SK-N-SH (cell line): ENCODE data around the gene MAPKAP1. TPM values are rescaled to one million over a fixed set of nuclear protein-coding genes. Genes with fewer than 3 reads are reported as not detected.

Experiments used
- CTCF ChIA-PET: fragments of 300-600, 350-600 bp; formaldehyde crosslinking; extraction: SDS; loops from one replicate; lab custom pipeline; 2021; lab: Yijun Ruan, JAX
- POLR2A ChIA-PET: fragments of 350-600 bp; sonication (Branson Sonifier 250); formaldehyde crosslinking; extraction: SDS; loops from one replicate; lab custom pipeline; 2020; ENCODE audit warnings: antibody characterized with exemption, inconsistent platforms; lab: Yijun Ruan, JAX
- DNase-seq: peaks from one replicate; pipeline ENCODE4 v3.0.0; 2012
- H2AFZ ChIP-seq: fragments of 200-600 bp; sonication (generic); 2 replicates; pipeline ENCODE4 v1.8.1; 2016; ENCODE audit warnings: antibody characterized with exemption, mild to moderate bottlenecking, low read depth
- H3F3A ChIP-seq: fragments of 200-600 bp; sonication (generic); replicated peaks from 2 replicates; pipeline ENCODE3; 2016; ENCODE audit warnings: antibody characterized with exemption, mild to moderate bottlenecking; ENCODE audit not compliant: insufficient read depth
- H3K27ac ChIP-seq, 2 experiments: fragments of 200-500 bp in 1 of 2; fragments of 200-600 bp in 1 of 2; sonication (Bioruptor generic) in 1 of 2; sonication (generic), shearing (Covaris generic) in 1 of 2; 2 replicates each; pipeline versions ENCODE4 v1.5.1 to v1.6.1; 2014 to 2016; ENCODE audit warnings: low read depth in 2 of 2, inconsistent platforms in 1 of 2, low read length in 1 of 2, mild to moderate bottlenecking in 1 of 2, mixed read lengths in 1 of 2
- H3K27me3 ChIP-seq: fragments of 200-600 bp; sonication (generic), shearing (Covaris generic); 2 replicates; pipeline ENCODE4 v1.6.1; 2016; ENCODE audit warnings: mixed run types; ENCODE audit not compliant: insufficient read depth
- H3K36me3 ChIP-seq, 2 experiments: fragments of 200-500 bp in 1 of 2; fragments of 200-600 bp in 1 of 2; sonication (Bioruptor generic) in 1 of 2; sonication (generic) in 1 of 2; replicated peaks in 1 of 2; 2 replicates each; pipeline versions ENCODE3 to v1.5.1; 2014 to 2016; ENCODE audit warnings: low read length in 1 of 2, mild to moderate bottlenecking in 1 of 2; ENCODE audit not compliant: insufficient read depth in 2 of 2, control insufficient read depth in 1 of 2
- H3K4me1 ChIP-seq, 2 experiments: fragments of 200-500 bp in 1 of 2; fragments of 200-600 bp in 1 of 2; sonication (Bioruptor generic) in 1 of 2; sonication (generic), shearing (Covaris generic) in 1 of 2; 2 replicates each; pipeline versions ENCODE4 v1.5.1 to v1.6.1; 2014 to 2016; ENCODE audit warnings: low read depth in 1 of 2, low read length in 1 of 2, mixed run types in 1 of 2; ENCODE audit not compliant: insufficient read depth in 2 of 2, control insufficient read depth in 1 of 2
- H3K4me2 ChIP-seq: fragments of 200-600 bp; sonication (generic), shearing (Covaris generic); 2 replicates; pipeline ENCODE4 v1.6.1; 2017; ENCODE audit warnings: mixed run types
- H3K4me3 ChIP-seq, 2 experiments: fragments of 200-500 bp in 1 of 2; fragments of 200-600 bp in 1 of 2; sonication (Bioruptor generic) in 1 of 2; sonication (generic), shearing (Covaris generic) in 1 of 2; 2 replicates each; pipeline versions ENCODE4 v1.5.1 to v1.8.1; 2014 to 2016; ENCODE audit warnings: low read depth in 2 of 2, inconsistent platforms in 1 of 2, low read length in 1 of 2, mild to moderate bottlenecking in 1 of 2, mixed read lengths in 1 of 2, moderate library complexity in 1 of 2
- H3K79me2 ChIP-seq: fragments of 200-600 bp; sonication (generic); 2 replicates; pipeline ENCODE4 v1.8.1; 2017; ENCODE audit warnings: mild to moderate bottlenecking; ENCODE audit not compliant: insufficient read depth
- H3K9ac ChIP-seq: fragments of 200-600 bp; sonication (generic); 2 replicates; pipeline ENCODE4 v1.6.1; 2017; ENCODE audit warnings: mixed run types
- H3K9me2 ChIP-seq: fragments of 200-600 bp; sonication (generic); 2 replicates; pipeline ENCODE4 v1.6.1; 2017; ENCODE audit warnings: mixed run types
- H3K9me3 ChIP-seq: fragments of 200-600 bp; sonication (generic); 2 replicates; pipeline ENCODE4 v1.6.1; 2017; ENCODE audit warnings: mixed run types, mild to moderate bottlenecking, moderate library complexity
- H4K20me1 ChIP-seq: fragments of 200-600 bp; sonication (generic); 2 replicates; pipeline ENCODE4 v1.6.1; 2017; ENCODE audit warnings: mild to moderate bottlenecking, mixed run types; ENCODE audit not compliant: insufficient read depth
- ELF1 ChIP-seq: IDR thresholded peaks from 2 replicates; pipeline ENCODE4 v1.4.0; 2012
- EP300 ChIP-seq, 2 experiments: IDR thresholded peaks; 2 replicates each; pipeline versions ENCODE4 v1.4.0 to v1.6.1; 2012; ENCODE audit warnings: borderline replicate concordance in 1 of 2, low read depth in 1 of 2, low read length in 1 of 2
- FOSL2 ChIP-seq: IDR thresholded peaks from 2 replicates; pipeline ENCODE4 v1.4.0; 2012; ENCODE audit warnings: low read depth, mild to moderate bottlenecking, moderate library complexity, borderline replicate concordance
- FOXM1 ChIP-seq: IDR thresholded peaks from 2 replicates; pipeline ENCODE4 v1.4.0; 2012; ENCODE audit warnings: low read depth, mild to moderate bottlenecking
- GABPA ChIP-seq: IDR thresholded peaks from 2 replicates; pipeline ENCODE4 v1.4.0; 2012; ENCODE audit warnings: low read depth, mild to moderate bottlenecking
- GATA2 ChIP-seq: sonication (generic); formaldehyde crosslinking; IDR thresholded peaks from 2 replicates; pipeline ENCODE4 v1.5.0; 2020; ENCODE audit warnings: mild to moderate bottlenecking, missing genetic modification reagents
- JUND ChIP-seq: IDR thresholded peaks from 2 replicates; pipeline ENCODE4 v1.4.0; 2012
- MEF2A ChIP-seq: IDR thresholded peaks from 2 replicates; pipeline ENCODE4 v1.4.0; 2012; ENCODE audit warnings: low read depth, borderline replicate concordance
- MXI1 ChIP-seq: IDR thresholded peaks from 2 replicates; pipeline ENCODE4 v1.6.1; 2012; ENCODE audit warnings: mild to moderate bottlenecking, low read depth, low read length, improper control_type of control experiment
- NFIC ChIP-seq: IDR thresholded peaks from 2 replicates; pipeline ENCODE4 v1.4.0; 2012; ENCODE audit warnings: borderline replicate concordance
- PBX3 ChIP-seq: IDR thresholded peaks from 2 replicates; pipeline ENCODE4; 2012
- POLR2AphosphoS5 ChIP-seq: IDR thresholded peaks from 2 replicates; pipeline ENCODE4 v1.6.1; 2012; ENCODE audit warnings: low read depth, low read length
- RFX5 ChIP-seq: IDR thresholded peaks from 2 replicates; pipeline ENCODE4 v1.6.1; 2012; ENCODE audit warnings: mild to moderate bottlenecking, improper control_type of control experiment, low read length
- SIN3A ChIP-seq: IDR thresholded peaks from 2 replicates; pipeline ENCODE4 v1.6.1; 2012; ENCODE audit warnings: low read depth, mild to moderate bottlenecking, low read length, moderate library complexity, borderline replicate concordance
- TAF1 ChIP-seq: IDR thresholded peaks from 2 replicates; pipeline ENCODE4 v1.6.1; 2012; ENCODE audit warnings: low read depth, mild to moderate bottlenecking, low read length, moderate library complexity, borderline replicate concordance
- TCF12 ChIP-seq: IDR thresholded peaks from 2 replicates; pipeline ENCODE4 v1.4.0; 2012
- TEAD4 ChIP-seq: IDR thresholded peaks from 2 replicates; pipeline ENCODE4 v1.4.0; 2012; ENCODE audit warnings: mild to moderate bottlenecking, borderline replicate concordance; ENCODE audit not compliant: insufficient read depth
- YY1 ChIP-seq: IDR thresholded peaks from 2 replicates; pipeline ENCODE4 v1.4.0; 2012; ENCODE audit warnings: low read depth, mild to moderate bottlenecking
- WGBS: methylation state at CpG from one replicate; pipeline ENCODE4 v1.1.6; 2017; ENCODE audit warnings: low lambda C conversion rate; 5-methylcytosine and 5-hydroxymethylcytosine counted together
- polyA plus RNA-seq, 3 experiments: library from polyadenylated mRNA; depleted of rRNA; stranded (reverse); fragments of >200 nt; gene quantifications; 2 replicates each; pipeline ENCODE4 v1.2.3, GENCODE V29; 2012
- TF ChIP-seq, protein P1 (sequence below): fragments of 200-600 bp; sonication (generic); IDR thresholded peaks from 2 replicates; pipeline ENCODE4 v1.6.1; 2017; ENCODE audit warnings: antibody characterized with exemption, mild to moderate bottlenecking, moderate library complexity
- TF ChIP-seq, protein P2 (sequence below): IDR thresholded peaks from 2 replicates; pipeline ENCODE4 v1.4.0; 2012; ENCODE audit warnings: low read depth
- TF ChIP-seq, protein P3 (sequence below): IDR thresholded peaks from 2 replicates; pipeline ENCODE4 v1.4.0; 2012; ENCODE audit warnings: low read depth, borderline replicate concordance
- TF ChIP-seq, protein P4 (sequence below): fragments of 150-350 bp; IDR thresholded peaks from 2 replicates; pipeline ENCODE4 v1.6.1; 2017; ENCODE audit warnings: antibody characterized with exemption, low read length, low read depth, borderline replicate concordance

MAPKAP1 gene
- polyA plus RNA-seq, 1 of the 3 experiments (the other 2 are of a cell fraction) = 117 TPM

GRCh38 chr9:125617087-125617486, 89.9 kb downstream of the MAPKAP1 start (continued):
- TF ChIP-seq YY1 (no peak), RFX5 (no peak), NFIC (no peak), TEAD4 (no peak), JUND (no peak), GATA2 (CRISPR knock-in tag) (no peak), ELF1 (no peak), FOXM1 (no peak)
- TF ChIP-seq, protein P1, sequence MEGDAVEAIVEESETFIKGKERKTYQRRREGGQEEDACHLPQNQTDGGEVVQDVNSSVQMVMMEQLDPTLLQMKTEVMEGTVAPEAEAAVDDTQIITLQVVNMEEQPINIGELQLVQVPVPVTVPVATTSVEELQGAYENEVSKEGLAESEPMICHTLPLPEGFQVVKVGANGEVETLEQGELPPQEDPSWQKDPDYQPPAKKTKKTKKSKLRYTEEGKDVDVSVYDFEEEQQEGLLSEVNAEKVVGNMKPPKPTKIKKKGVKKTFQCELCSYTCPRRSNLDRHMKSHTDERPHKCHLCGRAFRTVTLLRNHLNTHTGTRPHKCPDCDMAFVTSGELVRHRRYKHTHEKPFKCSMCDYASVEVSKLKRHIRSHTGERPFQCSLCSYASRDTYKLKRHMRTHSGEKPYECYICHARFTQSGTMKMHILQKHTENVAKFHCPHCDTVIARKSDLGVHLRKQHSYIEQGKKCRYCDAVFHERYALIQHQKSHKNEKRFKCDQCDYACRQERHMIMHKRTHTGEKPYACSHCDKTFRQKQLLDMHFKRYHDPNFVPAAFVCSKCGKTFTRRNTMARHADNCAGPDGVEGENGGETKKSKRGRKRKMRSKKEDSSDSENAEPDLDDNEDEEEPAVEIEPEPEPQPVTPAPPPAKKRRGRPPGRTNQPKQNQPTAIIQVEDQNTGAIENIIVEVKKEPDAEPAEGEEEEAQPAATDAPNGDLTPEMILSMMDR = no peak
- TF ChIP-seq, protein P2, sequence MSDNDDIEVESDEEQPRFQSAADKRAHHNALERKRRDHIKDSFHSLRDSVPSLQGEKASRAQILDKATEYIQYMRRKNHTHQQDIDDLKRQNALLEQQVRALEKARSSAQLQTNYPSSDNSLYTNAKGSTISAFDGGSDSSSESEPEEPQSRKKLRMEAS = no peak
- TF ChIP-seq, all 33 proteins: peak for 0

DNA sequence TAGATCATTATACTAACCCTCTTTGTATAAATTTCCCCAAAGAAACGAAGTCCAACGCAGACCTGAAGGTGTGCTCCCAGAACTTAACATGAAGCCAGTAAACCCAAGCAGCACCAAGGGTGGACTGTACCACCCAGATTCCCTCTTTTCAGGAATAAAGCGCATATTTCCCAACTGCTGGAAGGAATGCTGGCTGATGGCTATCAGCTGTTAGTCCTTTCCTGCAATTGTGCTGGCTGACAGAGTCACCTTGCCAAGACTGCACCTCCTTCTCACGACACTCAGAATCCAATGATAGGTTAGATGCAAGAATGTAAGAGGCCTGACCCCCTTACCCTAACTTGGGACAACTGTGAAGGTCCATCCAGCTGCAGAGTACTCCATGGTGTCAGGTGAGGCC, 93.9 kb downstream of the MAPKAP1 start:
- no peak overlapping the region for H2AFZ ChIP-seq
- H3K79me2 ChIP-seq = peaks cover 93% of the 10 kb centered on the region
- no peak overlapping the region for H3K4me3 ChIP-seq
- H3K9me3 ChIP-seq = 0 out of 2 replicates have a peak, but pooled peaks cover 8% of the 10 kb centered on the region
- POLR2A ChIA-PET = no interaction called here
- H3K4me1 ChIP-seq = peaks cover 0 to 4% of the 10 kb centered on the region in 2 experiments; a peak in 2 of 4 replicates
- CTCF ChIA-PET = no interaction called here
- H4K20me1 ChIP-seq = peaks cover 19% of the 10 kb centered on the region; the same call in 1 of the 2 replicates
- H3K27me3 ChIP-seq = no peaks in the 10 kb centered on the region
- no peak overlapping the region for H3K4me2 ChIP-seq
- no peak overlapping the region for H3K9ac ChIP-seq
- no peak overlapping the region for H3K27ac ChIP-seq
- peaks cover 0 to 6% of the 10 kb centered on the region in 2 experiments for H3K36me3 ChIP-seq
- TF ChIP-seq TEAD4 = no peak
- no peak for DNase-seq
- no peaks in the 10 kb centered on the region for H3K9me2 ChIP-seq
- H3F3A ChIP-seq = peaks cover 5% of the 10 kb centered on the region
- 87% methylated on average over 3 of the region's 4 CpGs for WGBS

- H3K9ac ChIP-seq = no peak overlapping the region
- DNase-seq = no peak
- no peak for TF ChIP-seq POLR2AphosphoS5
- no peak for TF ChIP-seq PBX3
- TF ChIP-seq, protein P2 = no peak
- no peak for TF ChIP-seq MEF2A
- no peak for TF ChIP-seq EP300 (IDR thresholded peaks at IDR 0.05; ENCODE audit: borderline replicate concordance in 1 of 2, low read depth in 1 of 2, low read length in 1 of 2)
- no peak for TF ChIP-seq TCF12
- TF ChIP-seq TAF1 = no peak
- no peak for TF ChIP-seq TEAD4
- TF ChIP-seq YY1 = no peak
- TF ChIP-seq, protein P3, sequence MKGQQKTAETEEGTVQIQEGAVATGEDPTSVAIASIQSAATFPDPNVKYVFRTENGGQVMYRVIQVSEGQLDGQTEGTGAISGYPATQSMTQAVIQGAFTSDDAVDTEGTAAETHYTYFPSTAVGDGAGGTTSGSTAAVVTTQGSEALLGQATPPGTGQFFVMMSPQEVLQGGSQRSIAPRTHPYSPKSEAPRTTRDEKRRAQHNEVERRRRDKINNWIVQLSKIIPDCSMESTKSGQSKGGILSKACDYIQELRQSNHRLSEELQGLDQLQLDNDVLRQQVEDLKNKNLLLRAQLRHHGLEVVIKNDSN = no peak
- TF ChIP-seq GABPA = no peak
- TF ChIP-seq FOXM1 = no peak
- TF ChIP-seq MXI1 = no peak
- TF ChIP-seq, protein P4, sequence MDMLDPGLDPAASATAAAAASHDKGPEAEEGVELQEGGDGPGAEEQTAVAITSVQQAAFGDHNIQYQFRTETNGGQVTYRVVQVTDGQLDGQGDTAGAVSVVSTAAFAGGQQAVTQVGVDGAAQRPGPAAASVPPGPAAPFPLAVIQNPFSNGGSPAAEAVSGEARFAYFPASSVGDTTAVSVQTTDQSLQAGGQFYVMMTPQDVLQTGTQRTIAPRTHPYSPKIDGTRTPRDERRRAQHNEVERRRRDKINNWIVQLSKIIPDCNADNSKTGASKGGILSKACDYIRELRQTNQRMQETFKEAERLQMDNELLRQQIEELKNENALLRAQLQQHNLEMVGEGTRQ = no peak
- no peak for TF ChIP-seq ELF1
- no peak for TF ChIP-seq SIN3A
- no peak for TF ChIP-seq FOSL2
- no peaks in the 10 kb centered on the region for H3K27me3 ChIP-seq
- no peak overlapping the region for H2AFZ ChIP-seq
- H3K79me2 ChIP-seq = peaks cover 93% of the 10 kb centered on the region
- H3K4me3 ChIP-seq = no peak overlapping the region
- CTCF ChIA-PET = no interaction called here
- peaks cover 0 to 6% of the 10 kb centered on the region in 2 experiments for H3K36me3 ChIP-seq
- H3F3A ChIP-seq = peaks cover 5% of the 10 kb centered on the region
- no peak overlapping the region for H3K27ac ChIP-seq
- H4K20me1 ChIP-seq = peaks cover 19% of the 10 kb centered on the region; the same call in 1 of the 2 replicates
- no peak overlapping the region for H3K4me2 ChIP-seq
- H3K9me2 ChIP-seq = no peaks in the 10 kb centered on the region
- peaks cover 0 to 4% of the 10 kb centered on the region in 2 experiments; a peak in 2 of 4 replicates for H3K4me1 ChIP-seq
- H3K9me3 ChIP-seq = 0 out of 2 replicates have a peak, but pooled peaks cover 8% of the 10 kb centered on the region
- POLR2A ChIA-PET = no interaction called here
Measured at GRCh38 chr9:125612616-125613015, 94.4 kb downstream of the MAPKAP1 start.
